NCI-H2227 (cell line): ENCODE data around the gene TMEM129.

ENCODE experiments used
- DNase-seq: peaks from one replicate; lab custom pipeline; 2025; ENCODE audit not compliant: unreplicated experiment; lab: John Stamatoyannopoulos, UW

Gene TMEM129

GRCh38 chr4:1670279-1670678, 50.8 kb downstream of the TMEM129 start:
- DNase-seq, result no peak

DNA sequence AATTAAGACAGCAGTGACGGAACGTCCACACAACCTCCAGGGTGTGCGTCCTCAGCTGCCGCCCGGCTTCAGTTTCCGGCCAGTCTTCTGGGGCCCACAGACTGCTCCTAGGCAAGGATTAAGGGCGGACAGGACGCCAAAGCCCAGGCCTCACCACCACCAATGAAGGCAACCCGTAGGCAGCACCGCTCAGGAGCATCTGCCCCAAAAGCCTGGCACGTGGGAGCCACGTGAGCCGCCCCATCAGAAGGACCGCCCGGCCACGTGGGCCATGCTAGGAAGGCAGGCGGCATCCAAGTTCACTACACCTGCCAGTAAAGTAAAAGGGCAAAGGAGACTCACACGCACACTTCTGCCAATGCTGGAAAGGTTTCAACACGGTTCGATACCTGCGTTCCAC, 51.3 kb downstream of the TMEM129 start:
- DNase-seq, result no peak

DNA sequence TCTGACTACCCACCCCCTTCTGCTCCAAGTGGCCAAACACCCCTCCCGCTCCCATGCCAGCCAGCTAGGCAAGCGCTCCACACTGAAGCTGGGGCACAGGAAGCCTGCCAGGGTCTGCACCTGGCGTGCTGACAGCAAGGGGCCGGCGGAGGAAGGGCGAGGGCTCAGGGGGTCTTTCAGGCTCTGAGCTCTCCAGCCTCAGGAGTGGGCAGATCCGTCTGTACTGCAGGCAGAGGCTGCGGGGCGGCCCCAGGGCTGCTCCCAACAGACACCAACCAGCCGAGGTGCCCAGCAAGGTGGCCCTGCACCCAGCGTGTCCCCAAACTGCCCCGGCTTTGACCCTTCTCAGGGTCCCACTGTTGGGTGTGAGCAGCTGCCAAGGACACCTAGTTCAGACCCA, 51.9 kb downstream of the TMEM129 start:
- no peak for DNase-seq

- DNase-seq, result no peak
Observed at GRCh38 chr4:1668488-1668840, 52.7 kb downstream of the TMEM129 start.

DNA sequence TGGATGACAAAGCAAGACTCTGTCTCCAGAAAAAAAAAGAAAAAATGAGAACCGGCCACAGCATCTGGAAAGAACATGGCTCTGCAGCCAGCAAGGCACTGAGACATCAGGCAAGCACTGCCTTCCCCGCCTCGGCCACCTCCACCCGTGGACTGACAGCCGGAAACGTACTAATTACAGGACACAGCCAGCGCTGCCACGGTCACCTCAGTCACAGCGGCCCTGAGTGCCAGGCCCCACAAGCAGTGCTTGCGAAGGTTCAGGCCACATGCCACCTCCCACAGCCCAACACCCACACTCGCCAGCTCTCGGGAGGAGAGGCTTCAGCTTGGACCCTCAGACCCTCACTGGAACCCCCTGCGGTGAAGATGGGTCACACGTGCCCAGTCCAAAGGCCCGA, 53.9 kb downstream of the TMEM129 start:
- DNase-seq, result no peak

DNA sequence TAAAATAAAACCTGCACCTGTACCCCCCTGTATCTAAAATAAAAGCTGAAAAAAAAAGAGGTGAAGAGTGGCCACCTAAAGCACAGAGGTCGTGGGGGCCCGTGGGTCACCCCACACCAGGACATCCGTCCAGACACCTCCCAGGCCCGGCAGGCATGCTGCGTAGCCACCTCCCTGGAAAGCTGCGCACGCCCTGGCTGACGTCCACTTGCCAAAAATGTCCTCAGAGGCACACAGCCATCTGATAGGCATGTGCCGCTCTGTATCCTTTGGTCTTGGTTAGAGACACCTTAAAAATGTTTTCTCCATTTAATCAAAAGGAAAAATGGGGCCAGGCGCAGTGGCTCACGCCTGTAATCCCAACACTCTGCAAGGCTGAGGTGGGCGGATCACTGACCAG, 54.7 kb downstream of the TMEM129 start:
- DNase-seq, result no peak
